SJSA1 (cell line): Measurements from ENCODE around the gene SGMS1. TPM values are rescaled to one million over a fixed set of nuclear protein-coding genes. Genes with fewer than 3 reads are reported as not detected.
"Not testable (repeated sequence)": the region's sequence is repeated elsewhere in the genome, so short reads cannot be mapped to it uniquely, and the experiment has no call there.

Experiments used
- DNase-seq, 2 experiments: peaks; one replicate each; pipeline ENCODE4 v3.0.0-alpha.2; 2015 to 2020; ENCODE audit warnings: low spot score in 2 of 2, low read depth in 1 of 2
- H3K27ac ChIP-seq: fragments of 250-450 bp; sonication (Bioruptor Pico); 2 replicates; pipeline ENCODE4 v1.5.1; 2020; ENCODE audit warnings: mild to moderate bottlenecking, moderate library complexity
- H3K27me3 ChIP-seq: fragments of 250-450 bp; sonication (Bioruptor Pico); replicated peaks from 2 replicates; pipeline ENCODE4 v1.5.1; 2020; ENCODE audit warnings: mild to moderate bottlenecking, moderate library complexity
- H3K36me3 ChIP-seq: fragments of 250-450 bp; sonication (Bioruptor Pico); 2 replicates; pipeline ENCODE4 v1.5.1; 2020; ENCODE audit warnings: mild to moderate bottlenecking
- H3K4me1 ChIP-seq: fragments of 250-450 bp; sonication (Bioruptor Pico); replicated peaks from 2 replicates; pipeline ENCODE4 v1.6.1; 2021; ENCODE audit warnings: mild to moderate bottlenecking
- H3K4me3 ChIP-seq: fragments of 250-450 bp; sonication (Bioruptor Pico); 2 replicates; pipeline ENCODE4 v1.5.1; 2020; ENCODE audit warnings: mild to moderate bottlenecking
- H3K9me3 ChIP-seq: fragments of 250-450 bp; sonication (Bioruptor Pico); replicated peaks from 2 replicates; pipeline ENCODE4 v1.5.1; 2020; ENCODE audit warnings: mild to moderate bottlenecking
- total RNA-seq: library from RNA; depleted of rRNA; stranded (reverse); fragments of >200 nt; shearing (Covaris generic); gene quantifications from 2 replicates; pipeline ENCODE4 v1.2.3, GENCODE V29; 2014

Gene SGMS1
- total RNA-seq, 1 experiment from 2014 or later, result 109 TPM

- no peaks in the 10 kb centered on the region for H3K36me3 ChIP-seq
- no peaks in the 10 kb centered on the region for H3K9me3 ChIP-seq
- H3K4me3 ChIP-seq, result no peak overlapping the region
- no peak for DNase-seq
- H3K27ac ChIP-seq, result no peak overlapping the region
- H3K4me1 ChIP-seq, result no peaks in the 10 kb centered on the region
- H3K27me3 ChIP-seq, result peaks cover 27% of the 10 kb centered on the region
Measured at GRCh38 chr10:50286996-50287803, 336.6 kb downstream of the SGMS1 start.

DNA sequence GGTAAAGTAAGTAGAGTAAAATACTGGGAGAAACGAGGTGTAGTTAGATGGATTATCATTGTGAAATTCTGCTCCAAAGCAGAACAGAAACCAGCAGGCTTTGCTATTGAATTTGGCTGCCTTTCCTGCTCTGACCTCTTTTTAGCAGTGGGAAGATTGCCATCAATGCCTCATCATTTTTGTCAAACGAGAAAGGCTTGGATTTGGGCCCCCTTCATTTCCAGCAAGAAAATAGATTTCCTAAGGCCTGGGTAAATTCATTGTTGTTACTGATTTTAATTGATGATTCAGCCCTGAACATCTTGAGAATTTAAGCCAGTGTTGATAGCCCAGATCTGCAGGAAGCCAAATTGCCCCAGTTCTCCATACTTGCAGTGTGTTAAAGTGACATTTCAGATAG is 337.2 kb downstream of the SGMS1 start:
- Histone ChIP-seq H3K4me1 (no peaks in the 10 kb centered on the region), H3K36me3 (no peaks in the 10 kb centered on the region), H3K4me3 (no peak overlapping the region), H3K27me3 (peaks cover 27% of the 10 kb centered on the region), H3K27ac (no peak overlapping the region), H3K9me3 (no peaks in the 10 kb centered on the region)
- DNase-seq, result no peak

DNA sequence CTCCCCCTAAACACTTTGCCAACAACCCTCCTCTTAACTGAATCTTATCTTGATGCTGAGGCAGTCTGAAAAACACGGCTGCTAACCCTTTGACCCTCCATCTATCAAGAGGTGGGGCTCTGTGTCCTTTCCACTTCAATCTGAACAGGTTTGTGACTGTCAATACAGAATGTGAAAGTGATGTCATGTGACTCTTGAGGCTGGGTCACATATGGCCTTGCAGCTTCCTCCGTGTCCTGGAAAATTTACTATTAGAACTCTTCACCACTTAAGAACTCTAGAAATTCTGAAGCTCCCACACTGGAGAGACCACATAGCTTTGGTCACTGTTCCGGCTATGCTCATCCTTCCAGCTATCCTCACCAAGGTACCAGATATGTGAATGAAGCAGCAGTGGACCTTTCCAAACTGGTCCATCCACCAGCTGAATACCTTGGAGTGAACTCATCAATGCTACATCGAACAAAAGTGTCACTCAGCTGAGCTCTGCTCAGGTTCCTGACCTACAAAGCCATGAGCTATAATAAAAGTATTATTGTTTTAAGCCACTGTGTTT is 341.7 kb downstream of the SGMS1 start:
- H3K27ac ChIP-seq, result no peak overlapping the region
- no peak overlapping the region for H3K4me3 ChIP-seq
- no peaks in the 10 kb centered on the region for H3K4me1 ChIP-seq
- DNase-seq, result no peak
- H3K36me3 ChIP-seq, result no peaks in the 10 kb centered on the region
- H3K9me3 ChIP-seq, result no peaks in the 10 kb centered on the region
- H3K27me3 ChIP-seq, result peaks cover 28% of the 10 kb centered on the region

DNA sequence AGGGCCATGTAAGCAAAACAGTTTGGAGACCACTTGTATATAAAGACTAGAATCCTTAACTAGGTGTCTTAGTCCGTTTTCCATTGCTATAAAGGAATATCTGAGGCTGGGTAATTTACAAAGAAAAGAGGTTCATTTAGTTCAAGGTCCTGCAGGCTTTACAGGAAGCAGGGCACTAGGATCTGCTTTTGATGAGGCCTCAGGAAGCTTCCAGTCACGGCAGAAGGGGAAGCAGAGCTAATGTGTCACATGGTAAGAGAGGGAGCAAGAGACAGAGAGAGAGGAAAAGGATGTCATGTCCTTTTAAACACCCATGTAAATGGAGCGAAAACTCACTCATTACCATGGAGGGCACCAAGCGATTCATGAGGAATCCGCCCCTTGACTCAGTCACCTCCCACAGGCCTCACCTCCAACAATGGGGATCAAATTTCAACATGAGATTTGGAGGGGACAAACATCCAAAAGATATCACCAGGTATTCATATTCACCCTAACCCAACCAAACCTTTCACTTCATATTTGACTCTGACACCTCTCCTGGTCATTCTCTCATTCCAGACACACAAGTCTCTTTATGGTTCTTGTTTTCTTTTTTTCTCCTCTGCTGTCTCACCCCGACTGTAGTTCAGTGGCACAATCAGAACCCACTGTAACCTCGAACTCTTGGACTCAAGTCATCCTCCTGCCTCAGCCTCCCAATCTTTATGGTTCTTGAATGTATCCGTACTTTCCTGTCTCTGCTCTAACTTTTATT is 342.4 kb downstream of the SGMS1 start:
- H3K27me3 ChIP-seq, result peaks cover 31% of the 10 kb centered on the region
- no peaks in the 10 kb centered on the region for H3K9me3 ChIP-seq
- H3K27ac ChIP-seq, result no peak overlapping the region
- no peaks in the 10 kb centered on the region for H3K4me1 ChIP-seq
- no peak for DNase-seq
- no peaks in the 10 kb centered on the region for H3K36me3 ChIP-seq
- no peak overlapping the region for H3K4me3 ChIP-seq

DNA sequence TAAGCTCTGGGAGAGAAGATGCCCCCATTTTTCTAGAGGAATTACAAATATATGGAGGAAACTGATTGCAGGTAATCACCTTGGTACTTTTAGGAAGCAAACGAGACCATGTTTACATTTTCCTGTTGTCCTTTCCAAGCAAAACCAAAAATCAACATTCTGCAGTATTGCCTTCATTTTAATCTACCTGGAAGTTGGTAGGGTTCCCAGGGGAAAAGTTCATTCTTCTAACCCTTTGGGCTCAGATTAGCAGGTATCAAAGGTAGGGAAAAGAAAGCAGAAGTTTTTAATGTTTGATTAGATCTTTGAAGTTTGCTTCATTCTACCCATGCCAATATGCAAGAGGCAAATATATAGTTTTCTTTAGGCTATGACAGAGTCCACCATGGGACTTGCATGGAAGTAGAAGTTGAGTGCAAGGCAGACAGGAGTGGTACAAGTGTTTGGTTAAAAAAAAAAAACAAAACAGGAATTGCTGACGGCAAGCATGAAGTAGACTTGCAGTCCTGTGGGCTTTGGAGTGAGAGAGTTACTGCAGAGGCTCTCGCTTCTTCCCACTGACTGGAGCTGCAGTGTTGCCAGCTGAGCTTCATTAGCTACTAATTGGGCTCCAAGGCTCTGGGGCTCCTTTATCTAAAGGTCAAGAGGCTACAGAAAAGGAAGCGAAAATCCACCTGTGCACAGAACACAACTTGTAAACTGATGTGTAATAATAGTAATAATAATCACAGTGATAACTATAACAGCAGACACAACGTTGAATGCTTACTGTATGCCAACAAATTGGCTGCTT is 343.5 kb downstream of the SGMS1 start:
- Histone ChIP-seq H3K27ac (no peak overlapping the region), H3K36me3 (no peaks in the 10 kb centered on the region), H3K4me1 (no peaks in the 10 kb centered on the region), H3K4me3 (no peak overlapping the region), H3K9me3 (no peaks in the 10 kb centered on the region), H3K27me3 (peaks cover 24% of the 10 kb centered on the region)
- no peak for DNase-seq

- no peak for DNase-seq
Measured at GRCh38 chr10:50279489-50279888, 344.3 kb downstream of the SGMS1 start.

DNA sequence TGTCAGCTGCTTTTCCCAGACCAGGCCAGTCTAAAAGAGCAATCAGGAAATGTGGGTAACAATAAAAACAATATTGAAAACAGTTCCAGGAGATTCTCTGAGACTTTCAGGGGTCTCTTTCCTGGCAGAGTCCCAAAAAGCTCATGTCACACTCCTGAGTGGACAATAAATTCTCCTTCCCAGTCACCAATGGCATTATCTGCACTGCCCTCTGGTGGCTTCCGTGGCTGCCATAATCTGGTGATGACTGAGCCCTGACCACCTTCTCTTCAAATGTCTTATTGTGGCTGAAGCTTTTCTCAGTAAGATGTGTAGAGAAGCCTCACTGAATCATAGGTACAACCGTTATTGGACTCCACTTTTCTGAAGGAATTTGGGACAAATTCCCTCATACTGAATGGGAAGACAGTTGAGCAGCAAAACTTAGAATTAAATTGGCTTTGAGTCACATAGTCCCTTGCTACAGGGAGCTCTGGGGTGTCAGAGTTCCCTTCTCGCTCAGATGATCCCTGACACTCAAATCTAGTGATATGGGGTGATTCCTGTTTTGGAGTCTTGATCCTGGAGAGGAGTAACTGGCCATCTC is 348.0 kb downstream of the SGMS1 start:
- Histone ChIP-seq H3K27ac (no peak overlapping the region), H3K36me3 (no peaks in the 10 kb centered on the region), H3K27me3 (peaks cover 6% of the 10 kb centered on the region), H3K9me3 (no peaks in the 10 kb centered on the region), H3K4me1 (no peaks in the 10 kb centered on the region), H3K4me3 (no peak overlapping the region)
- peak; percentile 36 to 48 for DNase-seq

More at GRCh38 chr10:50279489-50279888, 344.3 kb downstream of the SGMS1 start:
- no peaks in the 10 kb centered on the region for H3K36me3 ChIP-seq
- no peak overlapping the region for H3K4me3 ChIP-seq
- no peaks in the 10 kb centered on the region for H3K4me1 ChIP-seq
- no peaks in the 10 kb centered on the region for H3K9me3 ChIP-seq
- no peak overlapping the region for H3K27ac ChIP-seq
- H3K27me3 ChIP-seq, result peaks cover 20% of the 10 kb centered on the region

GRCh38 chr10:50272531-50272930 is 351.2 kb downstream of the SGMS1 start:
- Histone ChIP-seq H3K4me1 (no peaks in the 10 kb centered on the region), H3K4me3 (no peak overlapping the region), H3K9me3 (no peaks in the 10 kb centered on the region)

DNA sequence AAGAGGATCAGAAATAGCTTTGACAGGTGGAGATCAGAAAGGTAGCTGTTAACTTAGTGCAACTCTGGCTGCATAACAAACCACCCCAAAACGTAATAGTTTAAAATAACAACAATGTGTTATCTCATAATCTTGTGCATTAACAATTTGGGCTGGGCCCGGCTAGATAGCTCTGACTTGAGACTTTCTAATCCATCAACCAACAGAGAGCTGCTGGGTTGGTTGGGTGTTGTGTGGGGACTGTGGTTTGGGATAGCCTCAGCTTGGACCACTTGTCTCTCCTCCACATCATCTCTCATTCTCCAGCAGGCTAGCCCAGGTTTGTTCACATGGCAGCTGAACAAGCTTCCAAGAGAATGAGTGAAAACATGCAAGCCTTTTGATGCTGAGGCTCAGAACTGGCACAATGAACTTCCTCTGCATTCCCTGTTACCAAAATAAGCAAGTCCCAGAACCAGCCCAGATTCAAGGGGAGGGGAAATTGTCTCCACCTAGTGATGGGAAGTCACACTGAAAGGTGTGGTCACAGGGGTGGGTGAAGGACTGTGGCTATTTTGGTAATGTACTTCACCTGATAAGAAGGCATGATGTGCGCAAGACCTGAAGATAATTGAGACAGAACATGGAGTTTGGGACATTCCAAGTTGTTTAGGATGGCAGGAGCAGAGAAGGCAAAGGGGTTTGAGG is 352.0 kb downstream of the SGMS1 start:
- Histone ChIP-seq H3K4me3 (no peak overlapping the region), H3K27ac (no peak overlapping the region), H3K27me3 (no peaks in the 10 kb centered on the region; the same call in 1 of the 2 replicates), H3K36me3 (no peaks in the 10 kb centered on the region), H3K9me3 (no peaks in the 10 kb centered on the region), H3K4me1 (no peaks in the 10 kb centered on the region)
- DNase-seq, result no peak

More at GRCh38 chr10:50272531-50272930, 351.2 kb downstream of the SGMS1 start:
- H3K36me3 ChIP-seq, result no peaks in the 10 kb centered on the region
- H3K27me3 ChIP-seq, result peaks cover 6% of the 10 kb centered on the region
- H3K27ac ChIP-seq, result no peak overlapping the region
- DNase-seq, result no peak

DNA sequence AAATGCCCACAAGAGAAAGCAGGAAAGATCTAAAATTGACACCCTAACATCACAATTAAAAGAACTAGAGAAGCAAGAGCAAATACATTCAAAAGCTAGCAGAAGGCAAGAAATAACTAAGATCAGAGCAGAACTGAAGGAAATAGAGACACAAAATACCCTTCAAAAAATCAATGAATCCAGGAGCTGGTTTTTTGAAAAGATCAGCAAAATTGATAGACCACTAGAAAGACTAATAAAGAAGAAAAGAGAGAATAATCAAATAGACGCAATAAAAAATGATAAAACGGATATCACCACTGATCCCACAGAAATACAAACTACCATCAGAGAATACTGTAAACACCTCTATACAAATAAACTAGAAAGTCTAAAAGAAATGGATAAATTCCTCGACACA is 355.9 kb downstream of the SGMS1 start:
- not testable (repeated sequence) for H3K27me3 ChIP-seq, H3K4me1 ChIP-seq, H3K9me3 ChIP-seq, H3K4me3 ChIP-seq, H3K36me3 ChIP-seq, DNase-seq, H3K27ac ChIP-seq

DNA sequence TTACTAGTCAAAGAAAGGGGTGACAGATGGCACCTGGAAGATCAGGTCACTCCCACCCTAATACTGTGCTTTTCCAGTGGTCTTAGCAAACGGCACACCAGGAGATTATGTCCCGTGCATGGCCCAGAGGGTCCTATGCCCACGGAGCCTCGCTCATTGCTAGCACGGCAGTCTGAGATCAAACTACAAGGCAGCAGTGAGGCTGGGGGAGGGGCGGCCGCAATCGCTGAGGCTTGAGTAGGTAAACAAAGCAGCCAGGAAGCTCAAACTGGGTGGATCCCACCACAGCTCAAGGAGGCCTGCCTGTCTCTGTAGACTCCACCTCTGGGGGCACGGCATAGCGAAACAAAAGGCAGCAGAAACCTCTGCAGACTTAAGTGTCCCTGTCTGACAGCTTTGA is 361.1 kb downstream of the SGMS1 start:
- not testable (repeated sequence) for DNase-seq, H3K4me1 ChIP-seq, H3K4me3 ChIP-seq, H3K36me3 ChIP-seq, H3K27me3 ChIP-seq, H3K27ac ChIP-seq, H3K9me3 ChIP-seq

DNA sequence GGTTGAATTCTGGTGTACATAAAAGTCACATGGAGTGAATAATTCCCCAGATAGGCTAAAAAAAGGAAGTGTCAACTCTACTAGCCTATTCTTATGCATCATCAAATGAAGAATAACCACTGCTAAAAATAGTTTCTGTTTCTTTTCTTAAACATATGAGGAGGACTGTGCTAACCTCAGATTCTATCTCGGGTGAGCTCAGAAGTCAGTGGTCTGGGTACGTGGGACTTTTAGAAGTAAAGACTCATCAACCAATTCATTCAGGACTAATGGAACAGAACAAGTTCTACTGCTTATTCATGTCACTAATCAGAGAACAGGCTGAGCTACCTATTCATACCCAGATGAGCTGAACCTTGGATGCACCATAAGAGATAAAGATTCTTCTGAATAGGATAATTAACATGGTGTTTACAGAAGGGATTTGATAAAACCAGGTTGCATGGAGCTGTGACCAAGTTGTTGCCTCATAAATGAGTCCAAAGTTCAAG is 362.9 kb downstream of the SGMS1 start:
- DNase-seq, result no peak
- Histone ChIP-seq H3K9me3 (peaks cover 4% of the 10 kb centered on the region; the same call in 1 of the 2 replicates), H3K27me3 (no peaks in the 10 kb centered on the region; the same call in 1 of the 2 replicates), H3K36me3 (no peaks in the 10 kb centered on the region), H3K4me3 (no peak overlapping the region), H3K27ac (no peak overlapping the region), H3K4me1 (no peaks in the 10 kb centered on the region)
